Vagina (tissue), 2 donors: ENCODE measurements around the gene AMH. TPM values are rescaled to one million over a fixed set of nuclear protein-coding genes. Genes with fewer than 3 reads are reported as not detected.

ENCODE experiments used
- DNase-seq, 2 donors: peaks; one replicate each; pipeline ENCODE4 v3.0.0-alpha.2; 2017; ENCODE audit errors: extremely low spot score in 2 of 2
- H3K27ac ChIP-seq: fragments of 200-600 bp; sonication (generic); one replicate; pipeline ENCODE4 v1.5.1; 2019
- H3K27me3 ChIP-seq: fragments of 200-600 bp; sonication (generic); one replicate; pipeline ENCODE4 v1.5.1; 2019
- H3K36me3 ChIP-seq, 2 donors: fragments of 200-600 bp; sonication (generic); one replicate each; pipeline ENCODE4 v1.5.1; 2017 to 2019
- H3K4me1 ChIP-seq: fragments of 200-600 bp; sonication (generic); one replicate; pipeline ENCODE4 v1.5.1; 2019
- H3K4me3 ChIP-seq, 2 donors: fragments of 200-600 bp; sonication (generic); 1 replicate in 1 of 2; 2 replicates in 1 of 2; pipeline ENCODE4 v1.5.1; 2016 to 2019
- H3K9me3 ChIP-seq: fragments of 200-600 bp; sonication (generic); one replicate; pipeline ENCODE4 v1.5.1; 2019
- CTCF ChIP-seq, 3 experiments: fragments of 450-650 bp in 2 of 3; fragments of 200-600 bp in 1 of 3; sonication (generic) in 1 of 3; IDR thresholded peaks; one replicate each; pipeline ENCODE4 v1.5.1; 2017 to 2019; ENCODE audit warnings: antibody characterized with exemption in 3 of 3, mild to moderate bottlenecking in 2 of 3, moderate library complexity in 2 of 3
- POLR2A ChIP-seq, 2 donors: fragments of 450-650 bp; IDR thresholded peaks; one replicate each; pipeline ENCODE4 v1.6.1; 2017; ENCODE audit warnings: antibody characterized with exemption in 2 of 2, mild to moderate bottlenecking in 2 of 2, moderate library complexity in 2 of 2
- POLR2AphosphoS5 ChIP-seq, 2 donors: sonication (generic); formaldehyde crosslinking; IDR thresholded peaks; one replicate each; pipeline ENCODE4 v1.9.0; 2017; ENCODE audit warnings: antibody characterized with exemption in 2 of 2, mild to moderate bottlenecking in 2 of 2, low read depth in 1 of 2; ENCODE audit not compliant: insufficient read depth in 1 of 2
- intact Hi-C: fragments of 100-400 bp; cut with DNase I; formaldehyde crosslinking; loops from one replicate; pipeline ENCODE4 v1.15.1; 2023
- total RNA-seq: library from RNA; depleted of rRNA; stranded (reverse); fragments of >200 nt; gene quantifications from one replicate; pipeline ENCODE4 v1.2.3, GENCODE V29; 2016

The AMH gene
- total RNA-seq, 1 donor from 2014 or later = 2.7 TPM

GRCh38 chr19:2235381-2236063, 13.6 kb upstream of the AMH start:
- Histone ChIP-seq H3K36me3 (peaks cover 0 to 14% of the 10 kb centered on the region in 2 donors), H3K4me3 (peak overlapping the region; percentile 84 to 100), H3K4me1 (peaks cover 59% of the 10 kb centered on the region), H3K27me3 (no peaks in the 10 kb centered on the region), H3K9me3 (no peaks in the 10 kb centered on the region), H3K27ac (peak overlapping the region; percentile 97)
- intact Hi-C loops = loop anchor here (1.0 to 5.0 kb wide), 3 partner anchors 35 to 157 kb away; no protein-coding TSS in a partner anchor
- DNase-seq = no peak
- TF ChIP-seq POLR2AphosphoS5 (IDR thresholded peaks at IDR 0.05; ENCODE audit: insufficient read depth in 1 of 2, low read depth in 1 of 2) (no peak), POLR2A (IDR thresholded peaks at IDR 0.05) (no peak), CTCF (IDR thresholded peaks at IDR 0.05) (no peak)

GRCh38 chr19:2236064-2236313, 13.1 kb upstream of the AMH start:
- Histone ChIP-seq H3K36me3 (peaks cover 0 to 10% of the 10 kb centered on the region in 2 donors), H3K27ac (peak overlapping the region; percentile 97), H3K4me1 (peaks cover 63% of the 10 kb centered on the region), H3K27me3 (no peaks in the 10 kb centered on the region), H3K9me3 (no peaks in the 10 kb centered on the region), H3K4me3 (peak overlapping the region; percentile 84 to 100)
- no peak for TF ChIP-seq POLR2AphosphoS5 (IDR thresholded peaks at IDR 0.05; ENCODE audit: insufficient read depth in 1 of 2, low read depth in 1 of 2)
- no peak for TF ChIP-seq CTCF (IDR thresholded peaks at IDR 0.05)
- no peak for TF ChIP-seq POLR2A (IDR thresholded peaks at IDR 0.05)
- no peak for DNase-seq
- intact Hi-C loops = loop anchor here (1.0 to 5.0 kb wide), 3 partner anchors 34 to 156 kb away; no protein-coding TSS in a partner anchor

- H3K36me3 ChIP-seq = peaks cover 0 to 10% of the 10 kb centered on the region in 2 donors
- peak within 1 kb of the TSS; percentile 84 to 100 for H3K4me3 ChIP-seq
- peak within 1 kb of the TSS; percentile 97 for H3K27ac ChIP-seq
- H3K27me3 ChIP-seq = no peaks in the 10 kb centered on the region
- peaks cover 68% of the 10 kb centered on the region for H3K4me1 ChIP-seq
- no peaks in the 10 kb centered on the region for H3K9me3 ChIP-seq
- TF ChIP-seq POLR2A (IDR thresholded peaks at IDR 0.05) (peak in 1 of 2 donors; percentile 44), CTCF (IDR thresholded peaks at IDR 0.05) (peak; percentile 73 to 99 (median 97)), POLR2AphosphoS5 (IDR thresholded peaks at IDR 0.05; ENCODE audit: insufficient read depth in 1 of 2, low read depth in 1 of 2) (peak; percentile 95 to 96)
- intact Hi-C loops = loop anchor here (1.0 to 5.0 kb wide), 3 partner anchors 34 to 156 kb away; no protein-coding TSS in a partner anchor
- peak; percentile 97 to 98 for DNase-seq
Measured at GRCh38 chr19:2236314-2237050, 12.6 kb upstream of the AMH start, which contains the start of the genes PLEKHJ1 and SF3A2. TSS of gene PLEKHJ1 (minus strand) at chr19:2236329. CDS start at chr19:2236248, 81 bp downstream. TSS of gene SF3A2 (plus strand) at chr19:2236824. CDS start at chr19:2243419, 6,595 bp downstream.

- peaks cover 0 to 10% of the 10 kb centered on the region in 2 donors for H3K36me3 ChIP-seq
- H3K27ac ChIP-seq = peak overlapping the region; percentile 97
- H3K9me3 ChIP-seq = no peaks in the 10 kb centered on the region
- TF ChIP-seq POLR2AphosphoS5 (IDR thresholded peaks at IDR 0.05; ENCODE audit: insufficient read depth in 1 of 2, low read depth in 1 of 2) = no peak
- intact Hi-C loops = loop anchor here (5.0 kb wide), 2 partner anchors 70 to 155 kb away; no protein-coding TSS in a partner anchor
- DNase-seq = no peak
- no peaks in the 10 kb centered on the region for H3K27me3 ChIP-seq
- H3K4me1 ChIP-seq = peaks cover 76% of the 10 kb centered on the region
- peak overlapping the region; percentile 84 to 100 for H3K4me3 ChIP-seq
Measured at GRCh38 chr19:2237051-2237868, 11.9 kb upstream of the AMH start.

- H3K4me1 ChIP-seq = peaks cover 81% of the 10 kb centered on the region
Measured at GRCh38 chr19:2237869-2238153, 11.3 kb upstream of the AMH start.

More at GRCh38 chr19:2237869-2238153, 11.3 kb upstream of the AMH start:
- Histone ChIP-seq H3K36me3 (peaks cover 0 to 10% of the 10 kb centered on the region in 2 donors), H3K4me3 (peak overlapping the region; percentile 84 to 100), H3K9me3 (no peaks in the 10 kb centered on the region), H3K27ac (no peak overlapping the region), H3K27me3 (no peaks in the 10 kb centered on the region)
- intact Hi-C loops = loop anchor here (5.0 kb wide), 2 partner anchors 71 to 154 kb away; no protein-coding TSS in a partner anchor
- no peak for DNase-seq
- TF ChIP-seq POLR2AphosphoS5 (IDR thresholded peaks at IDR 0.05; ENCODE audit: insufficient read depth in 1 of 2, low read depth in 1 of 2) (no peak), CTCF (IDR thresholded peaks at IDR 0.05) (no peak), POLR2A (IDR thresholded peaks at IDR 0.05) (no peak)
